ENCODE measurements around the gene MORN1. TPM values are rescaled to one million over a fixed set of nuclear protein-coding genes. Genes with fewer than 3 reads are reported as not detected.

MORN1 gene
- total and polyA plus RNA-seq, 10 donors: 1.9 to 13.5 (median 6.9) TPM

DNA sequence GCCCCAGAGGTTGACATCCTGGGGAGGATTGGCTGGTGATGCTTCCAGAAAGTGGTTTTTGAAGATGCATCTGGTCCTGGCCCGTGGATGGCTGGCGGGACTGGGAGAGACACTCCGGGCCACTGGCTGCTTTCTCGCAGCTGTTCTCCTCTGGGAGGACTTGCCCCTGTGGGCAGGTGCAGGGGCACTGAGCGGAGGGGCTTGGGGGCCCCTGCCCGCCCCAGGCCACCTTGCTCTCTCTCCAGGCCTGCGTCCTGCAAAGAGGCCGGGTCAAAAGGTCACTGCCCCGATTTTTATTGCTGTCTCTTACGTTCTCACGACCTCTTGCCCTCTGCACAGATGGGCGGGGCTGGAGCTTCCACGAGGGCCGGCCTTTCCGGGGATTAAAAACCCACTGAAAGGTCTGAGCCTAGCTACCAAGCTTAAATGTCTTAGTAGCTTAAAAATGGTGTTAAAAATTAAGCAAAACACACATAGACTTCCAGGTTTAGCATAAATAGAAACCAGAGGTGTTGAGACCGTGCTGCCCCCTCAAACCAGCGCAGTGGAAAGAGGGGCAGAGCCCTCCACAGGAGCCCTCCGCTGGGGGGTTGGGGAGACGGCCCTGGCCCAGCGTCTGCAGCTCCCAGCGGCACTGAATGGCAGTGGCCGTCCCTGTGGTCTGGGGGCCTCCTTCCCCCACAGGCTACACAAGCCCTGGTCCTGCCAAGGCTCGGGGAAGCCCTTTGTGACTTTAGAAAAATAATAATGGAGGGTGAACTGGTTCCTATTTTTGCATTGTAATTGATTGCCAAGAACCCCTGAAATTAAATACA, 119.3 kb downstream of the MORN1 start:
- peaks cover 61 to 100% (median 97%) of the 10 kb centered on the region in 6 donors for H3K4me1 ChIP-seq
- TF ChIP-seq POLR2AphosphoS5 (IDR thresholded peaks at IDR 0.05): peak in 1 of 3 donors; percentile 18
- TF ChIP-seq, protein P1, sequence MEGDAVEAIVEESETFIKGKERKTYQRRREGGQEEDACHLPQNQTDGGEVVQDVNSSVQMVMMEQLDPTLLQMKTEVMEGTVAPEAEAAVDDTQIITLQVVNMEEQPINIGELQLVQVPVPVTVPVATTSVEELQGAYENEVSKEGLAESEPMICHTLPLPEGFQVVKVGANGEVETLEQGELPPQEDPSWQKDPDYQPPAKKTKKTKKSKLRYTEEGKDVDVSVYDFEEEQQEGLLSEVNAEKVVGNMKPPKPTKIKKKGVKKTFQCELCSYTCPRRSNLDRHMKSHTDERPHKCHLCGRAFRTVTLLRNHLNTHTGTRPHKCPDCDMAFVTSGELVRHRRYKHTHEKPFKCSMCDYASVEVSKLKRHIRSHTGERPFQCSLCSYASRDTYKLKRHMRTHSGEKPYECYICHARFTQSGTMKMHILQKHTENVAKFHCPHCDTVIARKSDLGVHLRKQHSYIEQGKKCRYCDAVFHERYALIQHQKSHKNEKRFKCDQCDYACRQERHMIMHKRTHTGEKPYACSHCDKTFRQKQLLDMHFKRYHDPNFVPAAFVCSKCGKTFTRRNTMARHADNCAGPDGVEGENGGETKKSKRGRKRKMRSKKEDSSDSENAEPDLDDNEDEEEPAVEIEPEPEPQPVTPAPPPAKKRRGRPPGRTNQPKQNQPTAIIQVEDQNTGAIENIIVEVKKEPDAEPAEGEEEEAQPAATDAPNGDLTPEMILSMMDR (IDR thresholded peaks at IDR 0.05 in 8 of 11, conservative IDR thresholded peaks at IDR 0.05 in 3 of 11): no peak
- no peaks in the 10 kb centered on the region for H3K9me3 ChIP-seq
- no peak for DNase-seq
- peaks cover 0 to 13% (median 0%) of the 10 kb centered on the region in 6 donors for H3K36me3 ChIP-seq
- no peak overlapping the region for H3K4me3 ChIP-seq
- intact Hi-C loops (cut with DNase I; ENCODE audit: low total_unique reads): no loop called here
- WGBS, 5 donors: 62 to 82% (median 73%) methylated on average over 16 to 23 of the region's 23 CpGs
- peak overlapping the region in 4 of 8 donors; percentile 18 to 66 (median 62) for H3K27ac ChIP-seq
- no peaks in the 10 kb centered on the region for H3K27me3 ChIP-seq (replicated peaks in 1 of 7)

Other genes with a start within 250 kb of the MORN1 start
- gene FAAP20, start 196.8 kb downstream of the MORN1 start, total RNA-seq: 10 to 100 TPM; 20.6 to 64.0 (median 46.6) TPM
- 100 to 1,000 TPM in 1 of 3 donors, 10 to 100 TPM in 2; 66.8 to 113 (median 94.1) TPM for gene FAAP20, start 196.8 kb downstream of the MORN1 start, polyA plus RNA-seq
- gene SKI, start 163.2 kb downstream of the MORN1 start, total RNA-seq: 10 to 100 TPM; 47.4 to 100.0 (median 64.0) TPM
- 10 to 100 TPM in 1 of 3 donors, 1 to 10 TPM in 2; 4.4 to 16.8 (median 6.5) TPM for gene SKI, start 163.2 kb downstream of the MORN1 start, polyA plus RNA-seq
- gene RER1, start 287 bp upstream of the MORN1 start, total RNA-seq: 100 to 1,000 TPM in 3 of 7 donors, 10 to 100 TPM in 4; 70.1 to 131 (median 91.8) TPM
- 10 to 100 TPM; 51.1 to 77.0 (median 68.7) TPM for gene RER1, start 287 bp upstream of the MORN1 start, polyA plus RNA-seq
- 10 to 100 TPM; 10.2 to 18.9 (median 16.3) TPM for gene PEX10, start 21.0 kb upstream of the MORN1 start, total RNA-seq
- gene PEX10, start 21.0 kb upstream of the MORN1 start, polyA plus RNA-seq: 10 to 100 TPM; 12.5 to 19.1 (median 13.0) TPM
- 10 to 100 TPM in 1 of 7 donors, 1 to 10 TPM in 6; 2.2 to 21.0 (median 9.5) TPM for gene PLCH2, start 84.7 kb upstream of the MORN1 start, total RNA-seq
- gene PLCH2, start 84.7 kb upstream of the MORN1 start, polyA plus RNA-seq: 10 to 100 TPM in 1 of 3 donors, 1 to 10 TPM in 2; 5.4 to 10.8 (median 6.5) TPM
- 10 to 100 TPM; 34.9 to 49.5 (median 47.6) TPM for gene PANK4, start 135.0 kb upstream of the MORN1 start, total RNA-seq
- gene PANK4, start 135.0 kb upstream of the MORN1 start, polyA plus RNA-seq: 10 to 100 TPM; 13.8 to 30.6 (median 14.0) TPM
- under 1 TPM in 4 of 7 donors, not detected in 3; 0.36 to 0.54 (median 0.42) TPM for gene HES5, start 138.7 kb upstream of the MORN1 start, total RNA-seq
- under 1 TPM in 1 of 3 donors, not detected in 2; 0.36 TPM for gene HES5, start 138.7 kb upstream of the MORN1 start, polyA plus RNA-seq
- gene TNFRSF14, start 164.8 kb upstream of the MORN1 start, total RNA-seq: 100 to 1,000 TPM; 146 to 203 (median 190) TPM
- 100 to 1,000 TPM; 167 to 366 (median 302) TPM for gene TNFRSF14, start 164.8 kb upstream of the MORN1 start, polyA plus RNA-seq
- 10 to 100 TPM; 21.9 to 43.0 (median 26.7) TPM for gene PRXL2B, start 195.2 kb upstream of the MORN1 start, total RNA-seq
- 10 to 100 TPM; 10.7 to 29.0 (median 13.2) TPM for gene PRXL2B, start 195.2 kb upstream of the MORN1 start, polyA plus RNA-seq
- 1 to 10 TPM in 6 of 7 donors, not detected in 1; 1.9 to 4.6 (median 3.5) TPM for gene MMEL1, start 241.5 kb upstream of the MORN1 start, total RNA-seq
- gene MMEL1, start 241.5 kb upstream of the MORN1 start, polyA plus RNA-seq: 1 to 10 TPM; 2.5 to 6.4 (median 2.9) TPM